Ovary (tissue), 3 donors: ENCODE measurements around the gene SLC43A1.

ENCODE experiments used
- CTCF ChIP-seq, 3 donors: fragments of 450-650 bp in 2 of 3; fragments of 200-600 bp in 1 of 3; IDR thresholded peaks; one replicate each; pipeline versions ENCODE4 v1.5.1 to v1.8.0; 2016 to 2022; ENCODE audit warnings: antibody characterized with exemption in 3 of 3, mild to moderate bottlenecking in 1 of 3
- EP300 ChIP-seq: sonication (generic); formaldehyde crosslinking; IDR thresholded peaks from one replicate; pipeline ENCODE4 v1.6.1; 2017; ENCODE audit warnings: antibody characterized with exemption
- POLR2A ChIP-seq: fragments of 450-650 bp; IDR thresholded peaks from one replicate; pipeline ENCODE4 v1.6.1; 2017; ENCODE audit warnings: antibody characterized with exemption, mild to moderate bottlenecking, moderate library complexity
- donor health status: DM: no; HTN: no; CAD: no.

- no peak for TF ChIP-seq CTCF (IDR thresholded peaks at IDR 0.05)
- no peak for TF ChIP-seq POLR2A
- no peak for TF ChIP-seq EP300
Observed at GRCh38 chr11:57547854-57548377, 32.4 kb upstream of the SLC43A1 start.
